Hepatic stellate cell (primary cell): Measurements from ENCODE around the gene ITPKC.

Source experiments
- DNase-seq: peaks from one replicate; pipeline ENCODE4 v3.0.0; 2011; ENCODE audit warnings: low spot score

ITPKC gene

GRCh38 chr19:40716482-40717324, at the start of gene ITPKC, which contains the start of gene COQ8B:
ITPKC (plus strand) TSS chr19:40717112; CDS start chr19:40717136, 24 bp downstream.
COQ8B (minus strand) TSS chr19:40716886; CDS start chr19:40714632, 2,254 bp downstream.
- peak; percentile 96 for DNase-seq

- DNase-seq: no peak
Observed at GRCh38 chr19:40667602-40668001, 49.3 kb upstream of the ITPKC start.

DNA sequence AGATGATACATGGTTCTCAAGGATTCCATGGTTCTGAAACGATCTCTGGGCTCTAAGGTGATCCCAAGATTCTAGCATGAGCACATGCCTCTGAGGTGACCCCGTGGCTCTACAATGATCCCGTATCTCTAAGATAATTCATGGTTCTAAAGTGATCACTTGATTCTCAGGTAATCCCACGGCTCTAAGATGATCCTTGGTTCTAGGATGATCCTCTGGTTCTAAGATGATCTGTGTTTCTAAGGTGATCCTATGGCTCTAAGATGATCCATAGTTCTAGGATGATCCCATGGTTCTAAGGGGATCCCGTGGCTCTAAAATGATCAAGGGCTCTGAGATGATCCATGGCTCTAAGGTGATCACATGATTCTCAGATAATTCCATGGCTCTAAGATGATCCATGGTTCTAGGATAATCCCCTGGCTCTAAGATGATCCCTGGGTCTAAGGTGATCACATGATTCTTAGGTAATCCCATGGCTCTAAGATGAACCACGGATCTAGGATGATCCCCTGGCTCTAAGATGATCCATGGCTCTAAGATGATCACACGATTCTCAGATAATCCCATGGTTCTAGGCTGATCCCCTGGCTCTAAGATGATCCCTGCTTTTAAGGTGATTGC, 47.8 kb upstream of the ITPKC start:
- DNase-seq: no peak

GRCh38 chr19:40671404-40671803, 45.5 kb upstream of the ITPKC start:
- no peak for DNase-seq

DNA sequence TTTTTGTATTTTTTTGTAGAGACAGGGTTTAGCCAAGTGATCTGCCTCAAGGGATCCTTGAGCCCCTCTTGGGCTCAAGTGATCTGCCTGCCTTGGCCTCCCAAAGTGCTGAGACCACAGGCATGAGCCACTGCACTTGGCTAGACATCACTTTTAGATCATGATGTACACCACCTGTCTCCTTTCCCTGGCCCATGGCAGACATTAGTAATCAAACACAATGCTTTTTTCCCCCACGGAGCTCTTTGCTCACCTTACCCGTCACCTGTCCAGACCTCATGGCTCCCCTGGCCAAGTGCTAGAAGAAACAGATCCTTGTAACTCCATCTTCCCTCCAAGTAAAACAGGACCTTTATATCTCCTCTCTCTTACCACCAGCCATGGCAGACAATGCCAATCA, 44.9 kb upstream of the ITPKC start:
- DNase-seq: no peak

DNA sequence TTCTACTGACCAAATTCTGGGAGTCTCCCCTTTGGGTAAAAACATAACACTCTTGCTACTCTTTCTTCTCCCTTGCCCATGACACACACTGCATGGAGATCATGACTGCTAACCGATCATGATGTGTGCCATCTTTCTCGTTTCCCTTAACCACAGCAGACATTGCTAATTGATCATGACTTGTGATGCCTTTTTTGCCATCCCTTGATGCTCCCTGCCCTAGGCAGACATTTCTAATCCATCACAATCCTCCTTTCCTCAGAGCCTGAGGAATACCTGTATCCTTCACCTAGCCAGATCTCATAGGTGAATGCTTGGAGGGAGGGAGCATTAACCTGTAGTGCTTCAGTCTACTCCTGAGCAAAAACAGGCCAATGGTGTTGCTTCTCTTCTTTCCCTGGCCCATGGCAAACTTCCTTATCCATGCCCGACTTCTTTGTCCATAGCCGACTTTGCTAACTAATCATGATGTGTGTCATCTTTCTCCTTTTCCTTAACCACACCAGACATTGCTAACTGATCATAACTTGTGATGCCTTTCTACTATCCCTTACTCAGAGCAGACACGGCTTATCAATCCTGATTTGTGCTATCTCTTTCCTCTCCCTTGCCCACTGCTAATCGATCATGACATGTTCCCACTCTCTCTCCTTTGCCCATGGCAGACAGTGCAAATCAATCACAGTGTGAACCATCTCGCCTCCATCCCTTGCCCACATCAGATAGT, 44.2 kb upstream of the ITPKC start:
- no peak for DNase-seq

DNA sequence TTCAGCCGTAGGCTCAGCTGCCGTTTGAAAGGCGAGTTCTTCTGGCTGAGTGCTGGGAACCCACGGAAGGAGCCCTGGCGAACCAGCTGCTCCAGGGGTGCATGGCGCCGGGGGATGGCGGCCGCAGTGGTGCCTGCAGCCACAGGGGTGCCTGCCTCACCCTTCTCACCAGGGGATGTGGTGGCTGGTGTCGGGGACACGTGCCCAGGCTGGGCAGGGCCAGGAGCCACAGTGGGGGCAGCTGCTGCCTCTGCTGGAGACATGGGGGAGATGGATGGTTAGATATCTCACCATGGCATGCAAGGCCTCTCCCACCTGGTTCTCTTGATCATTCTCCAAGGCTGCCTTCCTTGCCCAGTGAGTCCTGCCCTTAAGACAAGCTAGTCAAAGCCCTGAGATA, 43.5 kb upstream of the ITPKC start:
- DNase-seq: no peak

DNA sequence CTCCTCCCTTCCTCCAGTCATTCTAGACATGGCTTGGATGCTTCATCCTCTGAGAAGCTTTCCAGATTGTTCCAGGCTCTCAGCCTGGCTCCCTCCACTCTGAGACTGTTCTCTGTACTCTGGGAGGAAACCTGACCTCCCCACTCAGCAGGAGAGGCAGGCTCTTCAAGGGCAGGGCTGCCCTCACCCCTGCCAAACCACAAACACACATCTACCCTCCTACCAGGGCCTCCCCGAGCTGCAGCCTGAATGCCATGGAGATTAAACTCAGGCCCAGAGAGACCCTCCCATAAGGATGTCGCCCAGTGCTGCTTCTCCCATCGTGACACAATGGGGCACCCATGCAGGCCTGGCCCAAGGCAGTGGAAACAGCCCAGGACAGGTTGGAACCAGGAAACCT, 42.6 kb upstream of the ITPKC start:
- DNase-seq: no peak

GRCh38 chr19:40677156-40677555, 39.8 kb upstream of the ITPKC start:
- no peak for DNase-seq

GRCh38 chr19:40681039-40681438, 35.9 kb upstream of the ITPKC start:
- no peak for DNase-seq

DNA sequence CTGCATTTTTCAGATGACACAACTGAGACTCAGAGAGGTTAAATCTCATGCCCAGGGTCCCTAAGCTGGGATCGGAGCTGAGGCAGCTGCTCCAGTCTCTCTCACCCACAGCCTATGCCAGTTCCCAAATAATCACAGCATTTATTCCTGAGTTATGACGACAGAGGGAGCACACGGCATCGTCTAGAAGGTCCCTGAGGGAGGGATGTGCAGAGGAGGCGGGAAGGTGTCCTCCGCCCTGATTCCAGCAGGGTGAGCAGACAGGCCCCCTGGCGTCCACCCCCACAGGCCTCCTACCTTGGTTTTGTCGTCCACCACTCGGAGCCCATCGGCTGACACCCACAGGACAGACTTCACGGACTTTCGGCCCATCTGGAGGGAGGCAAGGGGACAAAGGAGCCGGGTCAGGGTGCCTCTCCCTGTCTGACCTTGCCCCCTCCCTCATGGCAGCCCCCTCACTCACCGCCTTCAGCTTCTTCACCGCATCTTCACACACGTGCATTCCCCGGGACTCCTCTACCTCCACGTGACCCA, 34.4 kb upstream of the ITPKC start:
- DNase-seq: no peak

- DNase-seq: no peak
Observed at GRCh38 chr19:40683437-40683836, 33.5 kb upstream of the ITPKC start.

DNA sequence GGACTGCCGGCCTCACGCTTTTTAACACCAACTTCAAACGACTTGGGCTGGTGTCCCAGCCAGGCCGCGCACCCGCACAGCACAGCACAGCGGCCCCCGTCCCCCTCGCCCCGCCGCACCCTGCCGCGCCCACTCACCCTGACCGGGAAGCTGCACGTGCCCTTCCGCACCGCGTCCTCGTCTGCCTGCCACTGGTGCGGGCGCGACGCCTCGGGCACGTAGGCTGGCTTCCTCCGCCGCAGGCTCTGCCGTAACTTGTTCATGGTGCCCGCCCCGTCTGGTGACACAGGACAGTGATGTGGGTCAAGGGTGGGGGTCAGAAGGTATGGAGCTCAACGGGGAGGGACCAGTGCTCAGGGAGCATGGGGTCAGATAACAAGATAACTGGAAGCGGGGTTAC, 32.6 kb upstream of the ITPKC start:
- no peak for DNase-seq

- no peak for DNase-seq
Observed at GRCh38 chr19:40685016-40685526, 31.8 kb upstream of the ITPKC start.

DNA sequence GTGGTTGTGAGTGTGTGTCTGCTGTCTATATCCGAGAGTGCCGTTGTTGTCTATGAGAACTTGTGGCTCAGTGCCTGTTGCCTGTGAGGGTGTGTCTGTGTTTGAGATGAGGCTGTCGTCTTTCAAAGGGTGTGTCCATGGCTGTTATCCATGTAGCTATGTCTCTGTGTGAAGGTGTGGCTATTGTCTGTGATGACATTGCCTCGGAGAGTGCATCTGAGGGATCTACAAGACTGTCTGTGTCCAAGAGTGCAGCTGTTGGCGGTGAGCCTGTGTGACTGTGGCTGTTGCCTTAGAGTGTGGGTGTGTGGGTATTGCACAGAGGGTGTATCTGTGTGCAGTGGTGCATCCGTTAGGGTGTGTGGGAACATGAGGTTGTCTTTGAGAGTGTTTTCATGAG, 31.3 kb upstream of the ITPKC start:
- no peak for DNase-seq

- DNase-seq: no peak
Observed at GRCh38 chr19:40686882-40687524, 29.9 kb upstream of the ITPKC start.

GRCh38 chr19:40687525-40688016, 29.3 kb upstream of the ITPKC start:
- DNase-seq: no peak

DNA sequence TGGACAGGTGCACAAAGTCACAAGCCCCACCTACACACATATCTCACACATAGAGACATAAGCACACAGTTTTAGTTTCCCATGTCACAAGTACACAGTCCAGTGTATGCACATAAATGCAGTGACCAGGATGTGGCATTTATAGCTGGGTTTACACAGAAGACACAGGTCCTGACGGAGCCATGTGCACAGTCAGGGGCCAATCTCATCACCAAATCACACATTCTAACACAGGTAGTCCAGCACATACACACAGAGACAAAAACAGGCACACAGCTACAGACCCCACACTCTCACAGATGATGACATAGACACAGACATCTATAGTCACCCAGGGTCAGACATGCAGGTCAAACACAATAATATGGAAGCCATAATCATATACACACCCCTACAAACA, 28.6 kb upstream of the ITPKC start:
- DNase-seq: no peak

DNA sequence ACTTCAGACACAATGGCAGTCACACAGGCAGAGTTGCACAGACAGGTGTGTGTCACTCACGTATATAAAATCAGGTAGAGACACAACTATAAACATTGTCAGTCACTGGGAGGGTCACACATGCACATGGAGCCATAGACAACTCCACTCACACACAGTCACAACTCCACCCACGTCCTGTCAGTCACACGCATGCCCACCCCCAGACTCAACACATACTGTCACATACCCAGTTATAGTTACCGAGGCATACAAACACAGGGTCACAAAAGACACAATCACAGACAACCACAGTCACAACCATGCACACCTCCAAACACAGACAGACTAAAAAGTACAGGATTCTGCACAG, 27.9 kb upstream of the ITPKC start:
- DNase-seq: no peak

GRCh38 chr19:40689339-40690049, 27.4 kb upstream of the ITPKC start:
- peak; percentile 64 for DNase-seq

GRCh38 chr19:40690050-40690692, 26.7 kb upstream of the ITPKC start, which contains the start of gene NUMBL:
NUMBL (minus strand) TSS chr19:40690651; CDS start chr19:40690483, 168 bp downstream.
- DNase-seq: no peak
